HL-60 (cell line): ENCODE measurements around the gene BAIAP2.

ENCODE experiments used
- DNase-seq, 2 experiments: peaks; one replicate each; pipeline ENCODE4 v3.0.0-alpha.2; 2010 to 2020; ENCODE audit warnings: low read depth in 1 of 2, low spot score in 1 of 2
- H3K27ac ChIP-seq: fragments of 250-450 bp; sonication (Bioruptor Pico); replicated peaks from 2 replicates; pipeline ENCODE4 v1.5.1; 2020; ENCODE audit warnings: mild to moderate bottlenecking, moderate library complexity
- H3K27me3 ChIP-seq: fragments of 250-450 bp; sonication (Bioruptor Pico); 2 replicates; pipeline ENCODE4 v1.5.1; 2021; ENCODE audit warnings: mild to moderate bottlenecking, moderate library complexity; ENCODE audit not compliant: insufficient read depth, poor library complexity, severe bottlenecking
- H3K4me3 ChIP-seq: replicated peaks from 2 replicates; pipeline ENCODE4 v1.5.1; 2011; ENCODE audit warnings: mild to moderate bottlenecking, control low read depth, low read length; ENCODE audit not compliant: insufficient read depth
- GABPA ChIP-seq: IDR thresholded peaks from 2 replicates; pipeline ENCODE4 v1.6.1; 2012; ENCODE audit warnings: low read depth
- POLR2AphosphoS5 ChIP-seq: IDR thresholded peaks from 2 replicates; pipeline ENCODE4 v1.6.1; 2012; ENCODE audit warnings: low read depth
- REST ChIP-seq: IDR thresholded peaks from 2 replicates; pipeline ENCODE4 v1.6.1; 2012; ENCODE audit warnings: low read depth; ENCODE audit not compliant: insufficient replicate concordance
- SPI1 ChIP-seq: IDR thresholded peaks from 2 replicates; pipeline ENCODE4 v1.6.1; 2012; ENCODE audit warnings: low read depth, mild to moderate bottlenecking, borderline replicate concordance
- TF ChIP-seq, protein P1 (sequence below): IDR thresholded peaks from one replicate; pipeline ENCODE4 v1.5.1; 2011; ENCODE audit warnings: low read length, control low read depth, inconsistent platforms; ENCODE audit not compliant: insufficient read depth

BAIAP2 gene

GRCh38 chr17:81025065-81025740 is 9.7 kb upstream of the BAIAP2 start:
- TF ChIP-seq, protein P1, sequence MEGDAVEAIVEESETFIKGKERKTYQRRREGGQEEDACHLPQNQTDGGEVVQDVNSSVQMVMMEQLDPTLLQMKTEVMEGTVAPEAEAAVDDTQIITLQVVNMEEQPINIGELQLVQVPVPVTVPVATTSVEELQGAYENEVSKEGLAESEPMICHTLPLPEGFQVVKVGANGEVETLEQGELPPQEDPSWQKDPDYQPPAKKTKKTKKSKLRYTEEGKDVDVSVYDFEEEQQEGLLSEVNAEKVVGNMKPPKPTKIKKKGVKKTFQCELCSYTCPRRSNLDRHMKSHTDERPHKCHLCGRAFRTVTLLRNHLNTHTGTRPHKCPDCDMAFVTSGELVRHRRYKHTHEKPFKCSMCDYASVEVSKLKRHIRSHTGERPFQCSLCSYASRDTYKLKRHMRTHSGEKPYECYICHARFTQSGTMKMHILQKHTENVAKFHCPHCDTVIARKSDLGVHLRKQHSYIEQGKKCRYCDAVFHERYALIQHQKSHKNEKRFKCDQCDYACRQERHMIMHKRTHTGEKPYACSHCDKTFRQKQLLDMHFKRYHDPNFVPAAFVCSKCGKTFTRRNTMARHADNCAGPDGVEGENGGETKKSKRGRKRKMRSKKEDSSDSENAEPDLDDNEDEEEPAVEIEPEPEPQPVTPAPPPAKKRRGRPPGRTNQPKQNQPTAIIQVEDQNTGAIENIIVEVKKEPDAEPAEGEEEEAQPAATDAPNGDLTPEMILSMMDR = no peak
- TF ChIP-seq REST (no peak), GABPA (no peak), SPI1 (no peak)
- Histone ChIP-seq H3K27ac (no peak overlapping the region), H3K27me3 (peaks cover 13% of the 10 kb centered on the region), H3K4me3 (no peak overlapping the region)
- DNase-seq = no peak

- H3K4me3 ChIP-seq = no peak overlapping the region
- DNase-seq = no peak
- H3K27me3 ChIP-seq = peaks cover 13% of the 10 kb centered on the region
- H3K27ac ChIP-seq = no peak overlapping the region
- TF ChIP-seq, protein P1 = no peak
- no peak for TF ChIP-seq REST
- TF ChIP-seq POLR2AphosphoS5 = no peak
- no peak for TF ChIP-seq SPI1
- TF ChIP-seq GABPA = no peak
Measured at GRCh38 chr17:81025741-81026129, 9.2 kb upstream of the BAIAP2 start.

- peaks cover 13% of the 10 kb centered on the region for H3K27me3 ChIP-seq
- no peak overlapping the region for H3K27ac ChIP-seq
- no peak overlapping the region for H3K4me3 ChIP-seq
- TF ChIP-seq GABPA = no peak
- TF ChIP-seq, protein P1 = no peak
- no peak for TF ChIP-seq REST
- no peak for TF ChIP-seq SPI1
- TF ChIP-seq POLR2AphosphoS5 = no peak
- no peak for DNase-seq
Measured at GRCh38 chr17:81026266-81027036, 8.5 kb upstream of the BAIAP2 start.
